DND-41 (cell line): ENCODE results near the gene HCN1.

ENCODE experiments used
- ATAC-seq: fragments of 200-7000 bp; cut with Tn5 transposase; 3 replicates; pipeline ENCODE4 v1.9.1; 2021; ENCODE audit warnings: low read depth; ENCODE audit not compliant: insufficient read depth
- DNase-seq: peaks from one replicate; pipeline ENCODE4 v3.0.0-alpha.2; 2020
- H2AFZ ChIP-seq: 2 replicates; pipeline ENCODE4 v1.6.0; 2012; ENCODE audit warnings: low read depth, low read length
- H3K27ac ChIP-seq: 2 replicates; pipeline ENCODE4 v1.5.1; 2012; ENCODE audit warnings: low read length, inconsistent platforms
- H3K27me3 ChIP-seq: fragments of 200-600 bp; sonication (generic); 2 replicates; pipeline ENCODE4 v1.6.0; 2012; ENCODE audit warnings: low read length, mild to moderate bottlenecking, inconsistent platforms; ENCODE audit not compliant: insufficient read depth, poor library complexity
- H3K36me3 ChIP-seq: 2 replicates; pipeline ENCODE4 v1.5.1; 2012; ENCODE audit warnings: low read length, inconsistent platforms; ENCODE audit not compliant: insufficient read depth
- H3K4me1 ChIP-seq: 2 replicates; pipeline ENCODE4 v1.5.1; 2012; ENCODE audit warnings: mild to moderate bottlenecking, low read length; ENCODE audit not compliant: insufficient read depth
- H3K4me2 ChIP-seq: 2 replicates; pipeline ENCODE4 v1.6.0; 2012; ENCODE audit warnings: mild to moderate bottlenecking, moderate library complexity, low read length, inconsistent platforms; ENCODE audit not compliant: insufficient read depth
- H3K4me3 ChIP-seq, 2 experiments: fragments of 200-600 bp in 1 of 2; shearing (Covaris generic) in 1 of 2; 2 replicates each; pipeline ENCODE4 v1.5.1; 2012 to 2016; ENCODE audit warnings: inconsistent platforms in 2 of 2, low read length in 2 of 2, mild to moderate bottlenecking in 2 of 2, low read depth in 1 of 2, moderate library complexity in 1 of 2
- H3K79me2 ChIP-seq: 2 replicates; pipeline ENCODE4 v1.6.0; 2012; ENCODE audit warnings: low read length, inconsistent platforms; ENCODE audit not compliant: insufficient read depth
- H3K9ac ChIP-seq: 2 replicates; pipeline ENCODE4 v1.6.0; 2012; ENCODE audit warnings: low read depth, mild to moderate bottlenecking, inconsistent platforms, low read length, moderate library complexity
- H3K9me3 ChIP-seq: 2 replicates; pipeline ENCODE4 v1.5.1; 2012; ENCODE audit warnings: low read length, moderate library complexity, mild to moderate bottlenecking, inconsistent platforms; ENCODE audit not compliant: insufficient read depth, severe bottlenecking
- H4K20me1 ChIP-seq: 2 replicates; pipeline ENCODE4 v1.6.0; 2012; ENCODE audit warnings: low read length; ENCODE audit not compliant: insufficient read depth
- EZH2 ChIP-seq: IDR thresholded peaks from 3 replicates; pipeline ENCODE4 v1.6.1; 2012; ENCODE audit warnings: borderline replicate concordance, low read depth, mild to moderate bottlenecking, moderate library complexity, low read length, inconsistent platforms; ENCODE audit not compliant: severe bottlenecking
- TF ChIP-seq, protein P1 (sequence below): IDR thresholded peaks from 2 replicates; pipeline ENCODE4 v1.5.1; 2012; ENCODE audit warnings: borderline replicate concordance, low read length, moderate library complexity, mild to moderate bottlenecking; ENCODE audit not compliant: poor library complexity, severe bottlenecking; ENCODE audit errors: extremely low read depth

The HCN1 gene

GRCh38 chr5:45672271-45672670, 23.9 kb downstream of the HCN1 start:
- H3K9ac ChIP-seq: no peak overlapping the region
- H3K9me3 ChIP-seq: no peaks in the 10 kb centered on the region
- H3K36me3 ChIP-seq: no peaks in the 10 kb centered on the region
- no peaks in the 10 kb centered on the region for H4K20me1 ChIP-seq
- H2AFZ ChIP-seq: no peak overlapping the region
- no peak overlapping the region for H3K4me3 ChIP-seq
- DNase-seq: no peak
- no peaks in the 10 kb centered on the region for H3K4me1 ChIP-seq
- H3K4me2 ChIP-seq: no peak overlapping the region
- H3K27me3 ChIP-seq: no peaks in the 10 kb centered on the region
- no peaks in the 10 kb centered on the region for H3K79me2 ChIP-seq
- no peak for ATAC-seq
- H3K27ac ChIP-seq: no peak overlapping the region
- TF ChIP-seq EZH2: no peak
- TF ChIP-seq, protein P1, sequence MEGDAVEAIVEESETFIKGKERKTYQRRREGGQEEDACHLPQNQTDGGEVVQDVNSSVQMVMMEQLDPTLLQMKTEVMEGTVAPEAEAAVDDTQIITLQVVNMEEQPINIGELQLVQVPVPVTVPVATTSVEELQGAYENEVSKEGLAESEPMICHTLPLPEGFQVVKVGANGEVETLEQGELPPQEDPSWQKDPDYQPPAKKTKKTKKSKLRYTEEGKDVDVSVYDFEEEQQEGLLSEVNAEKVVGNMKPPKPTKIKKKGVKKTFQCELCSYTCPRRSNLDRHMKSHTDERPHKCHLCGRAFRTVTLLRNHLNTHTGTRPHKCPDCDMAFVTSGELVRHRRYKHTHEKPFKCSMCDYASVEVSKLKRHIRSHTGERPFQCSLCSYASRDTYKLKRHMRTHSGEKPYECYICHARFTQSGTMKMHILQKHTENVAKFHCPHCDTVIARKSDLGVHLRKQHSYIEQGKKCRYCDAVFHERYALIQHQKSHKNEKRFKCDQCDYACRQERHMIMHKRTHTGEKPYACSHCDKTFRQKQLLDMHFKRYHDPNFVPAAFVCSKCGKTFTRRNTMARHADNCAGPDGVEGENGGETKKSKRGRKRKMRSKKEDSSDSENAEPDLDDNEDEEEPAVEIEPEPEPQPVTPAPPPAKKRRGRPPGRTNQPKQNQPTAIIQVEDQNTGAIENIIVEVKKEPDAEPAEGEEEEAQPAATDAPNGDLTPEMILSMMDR: no peak

DNA sequence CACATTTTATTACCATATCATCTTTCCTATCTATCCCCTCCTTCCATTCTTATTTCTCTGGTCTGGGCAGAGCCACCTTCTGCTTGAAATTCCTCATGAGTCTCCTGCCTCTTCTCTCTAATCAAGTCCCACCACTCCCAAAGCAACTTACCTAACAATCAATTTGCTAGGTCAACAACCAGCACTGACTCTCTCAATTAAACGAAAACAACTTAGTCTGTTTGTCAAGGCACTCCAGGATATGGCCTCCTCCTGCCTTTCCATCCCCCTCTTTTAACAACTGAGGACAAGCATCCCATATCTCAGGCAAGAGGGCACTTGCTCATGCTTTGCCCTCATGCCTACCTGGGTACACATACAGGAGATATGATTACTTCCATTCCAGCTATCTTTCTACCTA, 47.4 kb downstream of the HCN1 start:
- Histone ChIP-seq H3K9ac (no peak overlapping the region), H3K36me3 (no peaks in the 10 kb centered on the region), H3K79me2 (no peaks in the 10 kb centered on the region), H4K20me1 (no peaks in the 10 kb centered on the region), H3K27ac (no peak overlapping the region), H3K27me3 (no peaks in the 10 kb centered on the region), H3K4me3 (no peak overlapping the region), H2AFZ (no peak overlapping the region), H3K4me2 (no peak overlapping the region), H3K9me3 (no peaks in the 10 kb centered on the region), H3K4me1 (no peaks in the 10 kb centered on the region)
- TF ChIP-seq EZH2: no peak
- TF ChIP-seq, protein P1: no peak
- no peak for DNase-seq
- ATAC-seq: no peak

DNA sequence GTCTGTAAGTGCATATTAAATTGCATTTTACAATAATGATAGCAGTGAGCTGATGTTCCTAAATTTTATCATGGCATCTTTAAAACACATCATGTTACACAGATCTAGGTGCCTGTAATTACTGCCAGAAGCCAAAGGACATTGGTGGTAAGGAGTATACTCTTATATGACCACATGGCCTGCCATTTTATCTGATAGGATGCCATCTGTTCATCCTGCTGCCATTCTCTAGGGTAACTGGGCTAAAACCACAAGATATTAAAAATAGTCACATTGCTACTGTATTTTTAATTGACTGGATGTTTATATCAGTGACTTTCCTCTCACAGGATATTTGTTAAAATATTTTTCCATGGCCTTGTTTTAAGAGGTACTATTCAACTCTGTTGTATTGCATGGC, 53.1 kb downstream of the HCN1 start:
- no peak for TF ChIP-seq EZH2
- TF ChIP-seq, protein P1: no peak
- H3K9ac ChIP-seq: no peak overlapping the region
- H3K36me3 ChIP-seq: no peaks in the 10 kb centered on the region
- no peak overlapping the region for H2AFZ ChIP-seq
- ATAC-seq (no peak), DNase-seq (no peak)
- H3K4me3 ChIP-seq: no peak overlapping the region
- H3K27me3 ChIP-seq: no peaks in the 10 kb centered on the region
- H3K9me3 ChIP-seq: no peaks in the 10 kb centered on the region
- no peak overlapping the region for H3K27ac ChIP-seq
- no peaks in the 10 kb centered on the region for H4K20me1 ChIP-seq
- no peaks in the 10 kb centered on the region for H3K4me1 ChIP-seq
- no peaks in the 10 kb centered on the region for H3K79me2 ChIP-seq
- no peak overlapping the region for H3K4me2 ChIP-seq

- DNase-seq (no peak), ATAC-seq (no peak)
- H3K27ac ChIP-seq: no peak overlapping the region
- no peak overlapping the region for H3K4me3 ChIP-seq
- no peaks in the 10 kb centered on the region for H4K20me1 ChIP-seq
- H3K27me3 ChIP-seq: no peaks in the 10 kb centered on the region
- H3K79me2 ChIP-seq: no peaks in the 10 kb centered on the region
- no peak overlapping the region for H2AFZ ChIP-seq
- H3K4me1 ChIP-seq: no peaks in the 10 kb centered on the region
- H3K9ac ChIP-seq: no peak overlapping the region
- no peaks in the 10 kb centered on the region for H3K9me3 ChIP-seq
- no peak overlapping the region for H3K4me2 ChIP-seq
- TF ChIP-seq EZH2: no peak
- TF ChIP-seq, protein P1: no peak
- no peaks in the 10 kb centered on the region for H3K36me3 ChIP-seq
These were observed 53.8 kb downstream of the HCN1 start for GRCh38 chr5:45642370-45642769.
